ENCODE measurements around the gene HECA. TPM values are rescaled to one million over a fixed set of nuclear protein-coding genes. Genes with fewer than 3 reads are reported as not detected.

Gene HECA
- total and polyA plus RNA-seq, 2 experiments from 2014 or later = 2.4 to 8.1 TPM

DNA sequence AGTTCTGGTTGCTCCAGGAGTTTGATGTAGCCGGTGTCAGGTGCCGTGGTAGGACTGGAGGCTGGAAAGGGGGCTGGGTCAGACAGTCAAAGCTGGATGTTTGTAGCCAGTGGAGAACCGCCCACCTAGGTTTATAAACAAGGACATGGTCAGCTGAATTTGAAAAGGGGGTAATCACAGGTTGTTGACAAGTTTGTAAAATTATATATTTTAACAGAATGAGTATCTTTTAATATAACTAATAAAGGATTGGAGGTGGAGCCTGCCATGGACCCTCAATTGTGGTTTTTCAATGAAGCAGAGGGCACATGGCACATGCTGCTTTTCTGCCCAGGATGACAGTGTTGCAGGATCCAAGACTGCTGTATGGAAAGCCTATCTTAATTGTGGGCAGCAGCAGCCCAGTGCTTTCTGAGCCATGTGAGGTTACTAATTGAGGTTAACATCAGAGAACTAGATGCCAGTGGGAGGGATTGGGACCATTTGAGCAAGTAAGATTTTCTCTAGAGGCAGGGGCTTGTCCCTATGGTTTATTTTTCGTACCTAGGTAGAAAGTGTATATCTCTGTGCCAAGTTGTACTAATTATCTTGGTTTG, 9.7 kb downstream of the HECA start:
- Histone ChIP-seq H3K4me2 (no peak overlapping the region), H3K9me2 (ENCODE audit: insufficient read depth) (no peaks in the 10 kb centered on the region), H3K4me1 (ENCODE audit: insufficient read depth) (peaks cover 3% of the 10 kb centered on the region; the same call in 1 of the 2 replicates), H4K20me1 (replicated peaks; ENCODE audit: insufficient read depth) (peaks cover 7% of the 10 kb centered on the region; the same call in 1 of the 2 replicates), H3K79me2 (replicated peaks; ENCODE audit: insufficient read depth) (peaks cover 4% of the 10 kb centered on the region; the same call in 1 of the 2 replicates), H3F3A (replicated peaks; ENCODE audit: low read depth) (no peaks in the 10 kb centered on the region), H3K27ac (ENCODE audit: low read depth) (no peak overlapping the region), H3K27me3 (ENCODE audit: insufficient read depth) (no peaks in the 10 kb centered on the region), H3K4me3 (no peak overlapping the region), H3K36me3 (ENCODE audit: insufficient read depth) (no peaks in the 10 kb centered on the region), H2AFZ (no peak overlapping the region)
- Mint-ChIP-seq H3K4me3 (no peak overlapping the region), H3K9me3 (no peaks in the 10 kb centered on the region), H3K27me3 (ENCODE audit: insufficient read depth, low read depth, poor library complexity) (no peaks in the 10 kb centered on the region), H3K4me1 (peaks cover 24% of the 10 kb centered on the region; the same call in 2 of the 3 replicates), H3K36me3 (ENCODE audit: low read depth) (no peaks in the 10 kb centered on the region), H3K27ac (no peak overlapping the region)
- TF ChIP-seq ZNF114 (CRISPR knock-in tag; IDR thresholded peaks at IDR 0.05) (no peak), EZH2phosphoT487 (IDR thresholded peaks at IDR 0.05; ENCODE audit: unreplicated experiment) (no peak), CREB1 (CRISPR knock-in tag; IDR thresholded peaks at IDR 0.05; ENCODE audit: low read depth) (no peak)
- ATAC-seq (no peak; the same call in 2 of the 3 replicates), DNase-seq (ENCODE audit: low spot score) (no peak)

DNA sequence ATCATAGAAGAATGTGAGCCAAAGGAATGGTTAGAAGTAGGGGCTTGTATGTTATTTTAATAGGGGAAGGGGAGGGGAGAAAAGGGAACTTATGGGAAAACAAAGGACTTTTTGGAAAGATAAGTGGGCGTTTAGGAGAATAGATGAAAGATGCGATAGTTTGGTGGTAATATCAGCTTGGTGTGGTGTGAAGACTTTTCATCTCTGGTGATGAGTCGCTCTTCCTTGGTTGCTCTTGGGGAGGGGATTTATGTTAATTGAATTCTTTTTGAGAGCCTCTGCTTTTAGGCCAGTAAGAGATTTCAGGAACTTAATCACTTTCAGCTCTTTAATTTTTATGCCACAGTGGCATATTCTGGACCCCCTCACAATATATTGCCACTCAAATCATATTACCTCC, 10.8 kb downstream of the HECA start:
- TF ChIP-seq, protein P1, sequence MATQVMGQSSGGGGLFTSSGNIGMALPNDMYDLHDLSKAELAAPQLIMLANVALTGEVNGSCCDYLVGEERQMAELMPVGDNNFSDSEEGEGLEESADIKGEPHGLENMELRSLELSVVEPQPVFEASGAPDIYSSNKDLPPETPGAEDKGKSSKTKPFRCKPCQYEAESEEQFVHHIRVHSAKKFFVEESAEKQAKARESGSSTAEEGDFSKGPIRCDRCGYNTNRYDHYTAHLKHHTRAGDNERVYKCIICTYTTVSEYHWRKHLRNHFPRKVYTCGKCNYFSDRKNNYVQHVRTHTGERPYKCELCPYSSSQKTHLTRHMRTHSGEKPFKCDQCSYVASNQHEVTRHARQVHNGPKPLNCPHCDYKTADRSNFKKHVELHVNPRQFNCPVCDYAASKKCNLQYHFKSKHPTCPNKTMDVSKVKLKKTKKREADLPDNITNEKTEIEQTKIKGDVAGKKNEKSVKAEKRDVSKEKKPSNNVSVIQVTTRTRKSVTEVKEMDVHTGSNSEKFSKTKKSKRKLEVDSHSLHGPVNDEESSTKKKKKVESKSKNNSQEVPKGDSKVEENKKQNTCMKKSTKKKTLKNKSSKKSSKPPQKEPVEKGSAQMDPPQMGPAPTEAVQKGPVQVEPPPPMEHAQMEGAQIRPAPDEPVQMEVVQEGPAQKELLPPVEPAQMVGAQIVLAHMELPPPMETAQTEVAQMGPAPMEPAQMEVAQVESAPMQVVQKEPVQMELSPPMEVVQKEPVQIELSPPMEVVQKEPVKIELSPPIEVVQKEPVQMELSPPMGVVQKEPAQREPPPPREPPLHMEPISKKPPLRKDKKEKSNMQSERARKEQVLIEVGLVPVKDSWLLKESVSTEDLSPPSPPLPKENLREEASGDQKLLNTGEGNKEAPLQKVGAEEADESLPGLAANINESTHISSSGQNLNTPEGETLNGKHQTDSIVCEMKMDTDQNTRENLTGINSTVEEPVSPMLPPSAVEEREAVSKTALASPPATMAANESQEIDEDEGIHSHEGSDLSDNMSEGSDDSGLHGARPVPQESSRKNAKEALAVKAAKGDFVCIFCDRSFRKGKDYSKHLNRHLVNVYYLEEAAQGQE (IDR thresholded peaks at IDR 0.05; ENCODE audit: unreplicated experiment) = no peak
- no peak for TF ChIP-seq POLR2AphosphoS5 (IDR thresholded peaks at IDR 0.05; ENCODE audit: low read depth)
- TF ChIP-seq EZH2phosphoT487 (IDR thresholded peaks at IDR 0.05; ENCODE audit: unreplicated experiment) = no peak
- no peak for TF ChIP-seq STAT1 (IDR thresholded peaks at IDR 0.05; ENCODE audit: unreplicated experiment)
- no peak for TF ChIP-seq JUNB (IDR thresholded peaks at IDR 0.05; ENCODE audit: unreplicated experiment)
- H2AFZ ChIP-seq = no peak overlapping the region
- peaks cover 10% of the 10 kb centered on the region; the same call in 1 of the 2 replicates for H3K79me2 ChIP-seq (replicated peaks; ENCODE audit: insufficient read depth)
- no peak for ATAC-seq
- Mint-ChIP-seq H3K4me3 (no peak overlapping the region), H3K4me1 (peaks cover 32% of the 10 kb centered on the region), H3K27ac (no peak overlapping the region), H3K27me3 (ENCODE audit: insufficient read depth, low read depth, poor library complexity) (no peaks in the 10 kb centered on the region), H3K36me3 (ENCODE audit: low read depth) (no peaks in the 10 kb centered on the region), H3K9me3 (no peaks in the 10 kb centered on the region)
- H3K27me3 ChIP-seq (ENCODE audit: insufficient read depth) = no peaks in the 10 kb centered on the region
- H3F3A ChIP-seq (replicated peaks; ENCODE audit: low read depth) = no peaks in the 10 kb centered on the region
- no peak overlapping the region for H3K4me2 ChIP-seq
- DNase-seq (ENCODE audit: low spot score) = no peak
- H4K20me1 ChIP-seq (replicated peaks; ENCODE audit: insufficient read depth) = peaks cover 7% of the 10 kb centered on the region; the same call in 1 of the 2 replicates
- no peak overlapping the region for H3K27ac ChIP-seq (ENCODE audit: low read depth)
- H3K4me3 ChIP-seq = no peak overlapping the region
- H3K4me1 ChIP-seq (ENCODE audit: insufficient read depth) = peaks cover 8% of the 10 kb centered on the region; the same call in 1 of the 2 replicates
- no peaks in the 10 kb centered on the region for H3K36me3 ChIP-seq (ENCODE audit: insufficient read depth)
- H3K9me2 ChIP-seq (ENCODE audit: insufficient read depth) = no peaks in the 10 kb centered on the region

Measured in GM23338 (cell line).